Endodermal cell (in vitro differentiated cells): ENCODE results near the gene PCMTD2. TPM values are rescaled to one million over a fixed set of nuclear protein-coding genes. Genes with fewer than 3 reads are reported as not detected.

ENCODE experiments used
- DNase-seq: peaks from one replicate; pipeline ENCODE4 v3.0.0-alpha.2; 2017
- H3K27ac ChIP-seq: 2 replicates; pipeline ENCODE4 v1.5.1; 2013; ENCODE audit warnings: mild to moderate bottlenecking, low read depth, low read length, moderate library complexity
- H3K27me3 ChIP-seq: 2 replicates; pipeline ENCODE4 v1.6.1; 2013; ENCODE audit warnings: mild to moderate bottlenecking, low read length, moderate library complexity; ENCODE audit not compliant: insufficient read depth, control insufficient read depth, poor library complexity, severe bottlenecking
- H3K36me3 ChIP-seq: 2 replicates; pipeline ENCODE4 v1.7.0; 2013; ENCODE audit warnings: mild to moderate bottlenecking, low read length, moderate library complexity; ENCODE audit not compliant: control insufficient read depth, insufficient read depth
- H3K4me1 ChIP-seq: one replicate; pipeline ENCODE4 v1.7.0; 2013; ENCODE audit warnings: low read length; ENCODE audit not compliant: control insufficient read depth, insufficient read depth
- H3K4me3 ChIP-seq: 2 replicates; pipeline ENCODE4 v1.5.1; 2013; ENCODE audit warnings: mild to moderate bottlenecking, low read length, moderate library complexity
- H3K9ac ChIP-seq: 2 replicates; pipeline ENCODE4 v1.6.1; 2013; ENCODE audit warnings: mild to moderate bottlenecking, low read length, moderate library complexity; ENCODE audit not compliant: poor library complexity, severe bottlenecking; ENCODE audit errors: extremely low read depth
- H3K9me3 ChIP-seq: 2 replicates; pipeline ENCODE4 v1.6.1; 2013; ENCODE audit warnings: mild to moderate bottlenecking, low read length, moderate library complexity; ENCODE audit not compliant: control insufficient read depth
- H3K27ac Mint-ChIP-seq: 2 replicates; pipeline ENCODE4 v1.8.0; 2020; ENCODE audit warnings: mixed read lengths
- H3K27me3 Mint-ChIP-seq: 2 replicates; pipeline ENCODE4 v1.8.0; 2021; ENCODE audit warnings: mild to moderate bottlenecking, mixed read lengths; ENCODE audit not compliant: insufficient read depth
- H3K36me3 Mint-ChIP-seq: 2 replicates; pipeline ENCODE4 v1.8.0; 2020; ENCODE audit warnings: low read depth, mixed read lengths
- H3K4me1 Mint-ChIP-seq: 2 replicates; pipeline ENCODE4 v1.8.0; 2020; ENCODE audit warnings: mixed read lengths
- H3K4me3 Mint-ChIP-seq: 2 replicates; pipeline ENCODE4 v1.8.0; 2020; ENCODE audit warnings: mild to moderate bottlenecking, moderate library complexity, mixed read lengths
- H3K9me3 Mint-ChIP-seq: 2 replicates; pipeline ENCODE4 v1.8.0; 2020; ENCODE audit warnings: mild to moderate bottlenecking, mixed read lengths
- WGBS, 2 experiments: methylation state at CpG; one replicate each; pipeline versions ENCODE4 v1.1.5 to v1.1.7; 2013; ENCODE audit warnings: missing lambda C conversion rate in 2 of 2, mixed read lengths in 1 of 2; ENCODE audit not compliant: insufficient coverage in 1 of 2, insufficient read length in 1 of 2; 5-methylcytosine and 5-hydroxymethylcytosine counted together
- total RNA-seq, 2 donors: library from RNA; stranded (reverse); fragmentation: NEBNext Ultra II Directional in 1 of 2; extraction: Animal tissue kit (Norgen Biotek cat#: 25700) in 1 of 2; gene quantifications; 2 replicates in 1 of 2; 3 replicates in 1 of 2; pipeline ENCODE4 v1.2.1, GENCODE V29; 2021
- TF ChIP-seq, protein P1 (sequence below): fragments of 200-600 bp; sonication (generic); conservative IDR thresholded peaks from 2 replicates; pipeline ENCODE4 v1.5.0; 2021; ENCODE audit warnings: antibody characterized with exemption, mild to moderate bottlenecking

Gene PCMTD2
- total RNA-seq, 2 donors from 2014 or later = 145 to 158 TPM

DNA sequence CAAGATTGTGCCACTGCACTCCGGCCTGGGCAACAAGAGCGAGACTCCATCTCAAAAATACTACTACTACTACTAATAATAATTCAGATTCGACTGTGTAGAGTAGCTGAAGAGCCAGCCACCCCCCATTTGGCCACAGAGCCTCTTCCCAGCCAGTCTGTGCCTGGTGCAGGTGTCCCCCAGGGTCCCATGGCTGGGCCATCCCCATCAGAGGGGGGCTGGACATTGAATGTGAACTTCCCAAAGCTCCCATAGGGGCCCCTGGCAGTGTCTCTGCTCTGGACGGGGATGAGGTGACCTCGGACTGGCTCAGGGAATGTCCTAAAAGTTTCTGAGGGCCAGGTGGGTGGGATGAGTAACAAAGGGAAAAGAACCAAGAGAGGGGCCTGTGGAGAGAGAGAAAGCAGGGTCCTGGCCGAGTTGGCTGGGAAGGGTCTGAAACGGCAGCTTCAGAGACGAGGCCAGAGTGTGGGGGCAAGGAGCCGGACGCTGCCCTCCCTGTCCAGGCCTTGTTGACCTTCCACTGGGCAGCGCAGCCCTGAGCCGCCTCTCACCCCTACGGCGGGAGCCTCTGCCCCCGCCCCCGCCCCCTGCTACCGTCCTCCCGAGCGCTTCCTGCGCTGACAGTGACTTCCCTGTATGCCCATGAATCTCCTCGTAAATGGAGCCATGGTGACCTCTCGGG, 24.9 kb upstream of the PCMTD2 start:
- H3K27ac Mint-ChIP-seq = no peak overlapping the region
- Histone ChIP-seq H3K9ac (no peak overlapping the region), H3K36me3 (no peaks in the 10 kb centered on the region), H3K9me3 (no peaks in the 10 kb centered on the region), H3K4me1 (no peaks in the 10 kb centered on the region), H3K4me3 (no peak overlapping the region), H3K27ac (no peak overlapping the region), H3K27me3 (no peaks in the 10 kb centered on the region)
- H3K4me1 Mint-ChIP-seq = no peaks in the 10 kb centered on the region
- DNase-seq = no peak
- no peaks in the 10 kb centered on the region for H3K27me3 Mint-ChIP-seq
- H3K9me3 Mint-ChIP-seq = peaks cover 6% of the 10 kb centered on the region
- H3K4me3 Mint-ChIP-seq = no peak overlapping the region
- TF ChIP-seq, protein P1, sequence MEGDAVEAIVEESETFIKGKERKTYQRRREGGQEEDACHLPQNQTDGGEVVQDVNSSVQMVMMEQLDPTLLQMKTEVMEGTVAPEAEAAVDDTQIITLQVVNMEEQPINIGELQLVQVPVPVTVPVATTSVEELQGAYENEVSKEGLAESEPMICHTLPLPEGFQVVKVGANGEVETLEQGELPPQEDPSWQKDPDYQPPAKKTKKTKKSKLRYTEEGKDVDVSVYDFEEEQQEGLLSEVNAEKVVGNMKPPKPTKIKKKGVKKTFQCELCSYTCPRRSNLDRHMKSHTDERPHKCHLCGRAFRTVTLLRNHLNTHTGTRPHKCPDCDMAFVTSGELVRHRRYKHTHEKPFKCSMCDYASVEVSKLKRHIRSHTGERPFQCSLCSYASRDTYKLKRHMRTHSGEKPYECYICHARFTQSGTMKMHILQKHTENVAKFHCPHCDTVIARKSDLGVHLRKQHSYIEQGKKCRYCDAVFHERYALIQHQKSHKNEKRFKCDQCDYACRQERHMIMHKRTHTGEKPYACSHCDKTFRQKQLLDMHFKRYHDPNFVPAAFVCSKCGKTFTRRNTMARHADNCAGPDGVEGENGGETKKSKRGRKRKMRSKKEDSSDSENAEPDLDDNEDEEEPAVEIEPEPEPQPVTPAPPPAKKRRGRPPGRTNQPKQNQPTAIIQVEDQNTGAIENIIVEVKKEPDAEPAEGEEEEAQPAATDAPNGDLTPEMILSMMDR = no peak
- 82 to 87% methylated on average over 6 to 22 of the region's 22 CpGs for WGBS, 2 experiments
- H3K36me3 Mint-ChIP-seq = peaks cover 7% of the 10 kb centered on the region

DNA sequence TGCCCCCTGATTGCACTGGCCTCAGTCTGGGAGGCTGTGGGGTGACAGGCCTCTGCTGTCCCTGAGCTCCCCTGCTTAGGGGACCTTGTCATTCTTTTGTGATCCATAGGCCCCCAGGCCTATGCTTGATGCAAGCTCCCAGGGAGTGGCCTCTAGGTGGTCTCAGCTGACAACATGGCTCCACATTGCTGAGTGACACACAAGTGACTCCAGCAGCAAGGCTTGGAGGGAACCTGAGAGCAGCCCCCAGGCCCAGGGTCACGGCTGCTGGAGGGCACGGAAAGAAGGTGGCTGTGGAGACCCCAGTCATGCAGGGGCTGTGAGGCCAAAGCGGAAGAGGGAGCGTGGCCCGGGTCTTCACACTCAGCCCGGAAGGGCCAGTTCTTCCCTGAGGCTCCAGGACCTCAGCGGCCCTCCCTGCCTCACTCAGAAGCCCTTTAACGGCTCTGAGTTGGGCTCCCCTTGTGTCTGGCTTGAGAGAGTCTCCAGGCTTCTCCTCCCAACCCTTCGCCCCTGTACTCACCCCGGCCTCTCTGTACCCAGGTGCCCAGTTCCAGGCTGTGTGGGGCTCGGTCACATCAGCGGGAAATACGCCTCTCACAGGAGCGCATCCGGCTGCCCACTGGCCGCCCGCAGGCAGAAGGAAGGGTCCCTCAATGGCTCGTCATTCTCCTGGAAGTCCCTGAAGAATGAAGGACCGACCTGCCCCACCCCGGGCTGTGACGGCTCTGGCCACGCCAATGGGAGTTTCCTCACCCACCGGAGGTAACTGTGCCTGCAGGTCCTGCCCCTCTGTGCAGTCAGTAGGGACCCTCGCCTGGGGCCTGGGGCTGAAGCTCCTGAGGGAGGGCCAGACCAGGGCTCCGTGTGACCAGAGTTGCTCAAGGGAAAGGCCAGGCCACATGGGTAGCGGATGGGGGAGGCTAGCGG, 23.7 kb upstream of the PCMTD2 start:
- Histone ChIP-seq H3K9ac (no peak overlapping the region), H3K27ac (no peak overlapping the region), H3K27me3 (no peaks in the 10 kb centered on the region), H3K36me3 (no peaks in the 10 kb centered on the region), H3K4me1 (no peaks in the 10 kb centered on the region), H3K9me3 (no peaks in the 10 kb centered on the region), H3K4me3 (no peak overlapping the region)
- H3K27me3 Mint-ChIP-seq = no peaks in the 10 kb centered on the region
- TF ChIP-seq, protein P1 = no peak
- WGBS, 2 experiments = 92 to 93% methylated on average over 18 to 27 of the region's 27 CpGs
- no peak for DNase-seq
- H3K9me3 Mint-ChIP-seq = peaks cover 9% of the 10 kb centered on the region
- no peak overlapping the region for H3K4me3 Mint-ChIP-seq
- no peaks in the 10 kb centered on the region for H3K4me1 Mint-ChIP-seq
- no peak overlapping the region for H3K27ac Mint-ChIP-seq
- peaks cover 5% of the 10 kb centered on the region for H3K36me3 Mint-ChIP-seq

DNA sequence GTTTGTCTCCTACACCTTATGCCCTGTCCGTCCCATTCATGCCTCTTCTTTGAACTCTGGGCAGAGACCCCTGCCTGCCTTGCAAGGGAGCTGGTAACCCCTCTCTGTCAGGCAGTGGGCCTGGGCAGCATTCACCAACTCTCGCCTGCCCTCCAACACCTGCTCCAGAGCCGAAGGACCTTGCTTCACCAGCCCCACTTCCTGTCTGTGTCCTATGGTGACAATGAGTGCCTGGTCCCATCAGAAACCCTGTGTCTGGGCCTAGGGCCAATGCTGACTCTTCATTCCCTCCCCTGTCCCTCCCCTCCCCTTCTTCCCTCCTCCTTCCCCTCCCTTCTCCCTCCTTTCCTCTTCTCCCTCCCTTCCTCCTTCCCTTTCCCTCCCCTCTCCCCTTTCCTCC, 22.8 kb upstream of the PCMTD2 start:
- Mint-ChIP-seq H3K9me3 (peaks cover 9% of the 10 kb centered on the region), H3K4me3 (no peak overlapping the region), H3K27ac (no peak overlapping the region), H3K4me1 (no peaks in the 10 kb centered on the region), H3K27me3 (no peaks in the 10 kb centered on the region), H3K36me3 (peaks cover 9% of the 10 kb centered on the region)
- DNase-seq = no peak
- Histone ChIP-seq H3K9me3 (no peaks in the 10 kb centered on the region), H3K36me3 (no peaks in the 10 kb centered on the region), H3K9ac (no peak overlapping the region), H3K4me3 (no peak overlapping the region), H3K4me1 (no peaks in the 10 kb centered on the region), H3K27me3 (no peaks in the 10 kb centered on the region), H3K27ac (no peak overlapping the region)
- TF ChIP-seq, protein P1 = no peak
- 90 to 94% methylated on average over 2 to 3 of the region's 3 CpGs for WGBS, 2 experiments
